Dermis blood vessel endothelial cell (primary cell): ENCODE results near the gene DISP3. TPM values are rescaled to one million over a fixed set of nuclear protein-coding genes. Genes with fewer than 3 reads are reported as not detected.

Experiments
- DNase-seq: peaks from one replicate; pipeline ENCODE4 v3.0.0; 2010
- total RNA-seq: library from RNA; depleted of rRNA; stranded (reverse); fragments of >200 nt; gene quantifications from 2 replicates; pipeline ENCODE4 v1.2.3, GENCODE V29; 2014

DISP3 gene
- total RNA-seq, 1 donor from 2014 or later = not detected

DNA sequence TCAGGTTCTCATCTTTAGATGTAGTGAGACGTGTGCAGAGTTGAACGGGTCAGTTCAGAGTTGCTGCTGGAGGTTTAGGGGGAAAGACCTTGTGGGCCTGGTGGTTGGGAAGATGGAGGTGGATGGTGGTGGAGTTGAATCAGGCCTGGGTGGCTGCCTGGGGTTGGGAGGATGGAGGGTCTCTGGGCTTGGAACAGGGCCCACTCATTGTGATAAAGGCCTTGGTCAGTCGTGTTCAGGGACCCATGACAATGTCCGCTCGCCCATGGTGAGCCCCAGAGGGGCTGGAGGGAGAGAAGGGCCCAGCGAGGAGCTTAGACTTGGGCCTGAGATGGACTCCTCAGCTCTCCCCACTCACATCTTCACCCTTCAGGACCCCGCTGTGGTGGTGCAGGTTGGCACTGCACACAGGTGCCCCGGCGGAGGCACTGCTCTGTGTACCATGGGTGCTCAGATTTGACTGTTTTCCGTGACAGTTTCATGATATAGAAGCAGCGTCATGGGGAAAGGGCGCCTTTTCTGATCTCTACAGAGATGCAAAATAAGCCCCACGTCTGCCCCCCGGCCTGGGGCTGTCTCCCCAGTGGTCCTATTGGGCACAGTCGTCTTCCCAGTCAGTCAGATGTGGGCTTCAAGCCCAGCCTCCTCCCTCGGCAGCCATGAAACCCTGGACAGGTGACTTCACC, 39.2 kb downstream of the DISP3 start:
- no peak for DNase-seq

- no peak for DNase-seq
Observed at GRCh38 chr1:11518791-11519628, 40.1 kb downstream of the DISP3 start.

DNA sequence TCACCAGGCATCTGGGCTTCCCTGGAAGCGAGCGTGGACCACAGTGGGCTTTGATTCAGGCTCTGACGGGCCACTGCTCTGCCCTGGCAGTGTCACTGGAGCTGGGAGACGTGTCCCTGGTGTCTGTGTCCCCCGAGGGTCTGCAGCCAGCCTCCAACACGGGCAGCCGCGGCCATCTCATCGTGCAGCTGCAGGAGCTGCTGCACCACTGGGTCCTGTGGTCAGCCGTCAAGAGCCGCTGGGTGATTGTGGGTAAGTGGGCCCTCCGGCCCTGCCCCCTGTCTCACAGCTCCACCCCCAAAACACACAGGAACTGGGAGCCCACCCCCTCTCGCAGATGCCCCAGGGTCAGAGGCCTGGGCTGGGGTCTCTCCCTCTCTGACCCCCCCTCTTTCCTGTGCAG, 40.7 kb downstream of the DISP3 start:
- no peak for DNase-seq

- DNase-seq = no peak
Observed at GRCh38 chr1:11520531-11521233, 41.7 kb downstream of the DISP3 start.

- no peak for DNase-seq
Observed at GRCh38 chr1:11521582-11522399, 42.8 kb downstream of the DISP3 start.

GRCh38 chr1:11522400-11523235, 43.7 kb downstream of the DISP3 start:
- DNase-seq = no peak

DNA sequence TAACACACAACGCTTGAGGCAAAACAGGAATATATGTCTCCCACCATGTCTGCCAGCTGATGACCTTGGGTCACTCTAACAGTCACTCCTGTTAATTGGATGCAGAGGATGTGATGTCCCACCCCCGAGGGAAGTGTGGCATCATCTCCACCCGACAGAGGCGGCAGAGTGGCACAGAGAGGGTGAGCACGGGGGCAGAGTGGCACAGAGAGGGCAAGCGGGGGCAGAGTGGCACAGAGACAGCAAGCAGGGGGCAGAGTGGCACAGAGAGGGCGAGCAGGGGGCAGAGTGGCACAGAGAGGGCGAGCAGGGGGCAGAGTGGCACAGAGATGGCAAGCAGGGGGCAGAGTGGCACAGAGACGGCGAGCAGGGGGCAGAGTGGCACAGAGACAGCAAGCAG, 44.3 kb downstream of the DISP3 start:
- no peak for DNase-seq

GRCh38 chr1:11523746-11524464, 45.0 kb downstream of the DISP3 start:
- DNase-seq = no peak

DNA sequence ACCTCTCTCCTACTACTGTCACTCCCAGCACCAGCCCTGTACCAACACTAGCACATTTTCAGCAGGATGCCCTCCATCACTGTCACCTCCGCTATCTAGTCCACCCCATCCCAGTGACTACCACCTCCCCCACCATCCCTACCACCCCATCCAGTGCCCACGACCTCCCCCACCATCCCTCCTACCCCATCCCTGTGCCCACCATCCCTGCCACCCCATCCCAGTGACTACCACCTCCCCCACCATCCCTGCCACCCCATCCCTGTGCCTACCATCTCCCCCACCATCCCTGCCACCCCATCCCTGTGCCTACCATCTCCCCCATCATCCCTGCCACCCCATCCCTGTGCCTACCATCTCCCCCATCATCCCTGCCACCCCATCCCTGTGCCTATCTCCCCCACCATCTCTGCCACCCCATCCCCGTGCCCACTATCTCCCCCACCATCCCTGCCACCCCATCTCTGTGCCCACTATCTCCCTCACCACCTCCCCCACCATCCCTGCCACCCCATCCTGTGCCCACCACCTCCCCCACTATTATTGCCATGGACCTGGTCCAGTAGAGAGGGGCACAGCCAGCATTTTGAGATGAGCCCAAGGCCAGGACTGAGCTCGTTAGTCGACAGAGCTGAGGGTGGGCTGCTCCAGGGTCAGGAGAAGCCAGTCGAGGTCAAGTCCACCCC, 45.7 kb downstream of the DISP3 start:
- DNase-seq = no peak

DNA sequence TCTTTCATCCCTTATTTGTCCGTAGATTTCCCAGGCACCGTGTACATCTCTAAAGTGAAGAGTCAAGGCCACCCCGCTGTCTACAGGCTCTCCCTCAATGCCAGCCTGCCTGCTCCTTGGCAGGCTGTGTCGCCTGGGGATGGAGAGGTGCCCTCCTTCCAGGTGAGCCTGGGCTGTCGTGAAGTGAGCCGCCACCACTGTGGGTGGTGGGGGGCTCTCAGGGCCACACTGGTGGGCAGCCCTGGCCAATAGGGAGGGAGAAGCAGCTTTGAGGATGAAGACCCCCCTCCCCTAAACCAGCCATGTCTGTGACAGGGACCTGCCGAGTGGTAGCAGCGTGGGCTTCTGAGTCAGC, 46.2 kb downstream of the DISP3 start:
- no peak for DNase-seq

DNA sequence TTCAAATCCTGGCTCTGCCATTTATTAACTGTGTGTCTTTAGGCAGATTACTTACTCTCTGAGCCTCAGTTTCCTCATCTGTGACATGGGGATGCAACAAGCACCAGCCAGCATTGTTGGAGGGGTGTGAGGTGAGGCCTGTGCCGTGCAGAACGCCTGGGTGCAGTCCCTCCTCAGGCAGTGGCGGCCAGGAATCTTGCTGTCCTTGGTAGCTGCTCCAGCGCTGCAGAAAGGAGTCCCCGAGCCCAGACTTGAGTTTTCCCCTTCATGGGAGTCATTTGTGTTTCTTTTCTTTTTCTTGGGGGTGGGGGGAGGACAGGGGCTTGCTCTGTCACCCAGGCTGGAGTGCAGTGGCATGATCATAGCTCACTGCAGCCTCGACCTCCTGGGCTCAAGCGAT, 46.6 kb downstream of the DISP3 start:
- no peak for DNase-seq

- DNase-seq = no peak
Observed at GRCh38 chr1:11526071-11526895, 47.3 kb downstream of the DISP3 start.

GRCh38 chr1:11527541-11528452, 48.8 kb downstream of the DISP3 start:
- DNase-seq = no peak

DNA sequence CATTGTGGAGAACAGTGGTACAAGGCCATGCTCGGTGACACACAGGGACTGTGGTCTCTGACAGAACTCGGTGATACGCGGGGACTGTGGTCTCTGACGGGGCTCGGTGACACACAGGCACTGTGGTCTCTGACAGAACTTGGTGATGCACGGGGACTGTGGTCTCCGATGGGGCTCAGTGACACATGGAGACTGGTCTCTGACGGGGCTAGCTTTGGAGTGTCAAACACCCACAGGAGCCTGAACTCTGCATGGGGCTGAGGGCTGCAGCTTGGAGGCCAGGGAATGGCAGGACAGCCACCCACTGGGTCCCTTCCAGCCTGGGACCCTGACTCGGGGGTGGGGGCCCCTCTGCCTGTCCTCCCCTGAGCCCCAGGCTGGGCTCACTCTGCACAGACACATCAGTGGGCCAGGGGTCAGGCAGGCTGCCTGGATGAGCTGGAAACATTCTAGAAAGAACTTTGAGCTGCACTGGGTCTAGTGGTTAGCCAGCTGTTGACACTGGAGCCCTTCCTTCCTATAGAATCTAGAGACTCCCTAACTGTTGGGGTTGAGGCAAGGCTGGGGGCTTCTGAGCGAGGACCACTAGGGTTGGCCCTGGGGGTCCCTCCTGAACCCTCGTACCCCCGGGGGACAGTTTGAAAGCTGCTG, 49.8 kb downstream of the DISP3 start:
- DNase-seq = no peak

DNA sequence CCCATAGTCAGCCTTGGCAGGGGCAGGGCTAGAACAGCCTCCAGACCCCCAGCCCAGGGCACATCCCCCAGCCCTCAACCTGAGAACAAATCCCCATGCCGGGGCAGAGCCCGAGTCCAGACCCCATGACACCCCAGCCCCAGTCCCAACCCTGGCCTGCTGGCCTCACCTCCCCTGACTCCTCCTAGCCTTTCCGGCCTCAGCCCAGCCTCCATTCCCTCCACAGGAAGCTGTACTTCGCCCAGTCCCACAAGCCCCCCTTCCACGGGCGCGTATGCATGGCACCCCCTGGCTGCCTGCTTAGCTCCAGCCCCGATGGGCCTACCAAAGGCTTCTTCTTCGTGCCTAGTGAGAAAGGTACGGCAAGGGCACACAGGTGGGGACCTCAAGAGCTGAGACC, 50.4 kb downstream of the DISP3 start:
- DNase-seq = no peak

GRCh38 chr1:11529763-11530730, 51.1 kb downstream of the DISP3 start:
- no peak for DNase-seq
